ENCODE results near the gene FTO.

DNA sequence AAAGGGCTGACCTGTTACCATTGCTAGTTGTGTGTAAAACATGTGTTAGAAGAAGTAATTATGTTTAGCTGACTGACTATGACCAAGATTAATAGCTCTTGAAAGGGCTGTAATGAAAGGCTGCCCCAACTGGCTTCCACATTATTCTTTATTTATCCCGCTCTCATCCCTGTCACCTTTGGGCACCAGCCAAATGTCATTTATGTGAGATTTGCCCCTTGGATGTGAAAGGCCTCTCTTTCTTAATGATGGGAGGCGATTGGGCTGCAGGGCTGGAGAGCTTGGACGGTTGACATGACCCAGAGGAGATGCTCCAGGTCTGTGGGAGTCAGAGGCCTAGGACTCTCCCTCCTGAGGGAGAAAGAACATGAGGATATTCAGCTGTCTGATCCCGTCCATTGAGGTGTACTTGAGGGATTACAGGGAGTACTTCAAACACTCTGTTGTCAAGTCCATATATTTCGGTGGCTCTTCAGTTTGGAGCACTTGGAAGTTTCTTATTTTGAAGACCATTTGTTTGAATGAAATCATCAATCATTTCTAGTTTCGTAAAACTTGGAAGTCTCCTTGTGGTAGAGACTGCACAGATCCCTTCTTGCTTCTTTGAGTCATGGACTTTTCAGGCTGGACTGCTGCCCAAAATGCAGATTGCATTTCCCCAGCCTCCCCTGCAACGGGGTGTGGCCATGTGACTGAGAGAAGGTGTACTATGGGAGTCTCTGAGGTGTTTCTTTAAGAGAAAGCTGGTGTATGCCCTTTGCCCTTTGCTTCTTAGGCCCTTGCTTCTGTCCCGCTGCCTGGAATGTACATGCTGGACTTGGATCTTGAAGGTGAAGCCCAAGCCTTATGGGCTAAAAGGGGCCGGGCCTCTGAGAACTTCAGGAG, 51.3 kb downstream of the FTO start:
- TF ChIP-seq CTCF (conservative IDR thresholded peaks at IDR 0.05 in 1 of 2, IDR thresholded peaks at IDR 0.05 in 1 of 2; ENCODE audit: extremely low read depth in 1 of 2, insufficient read depth in 1 of 2, low read depth in 1 of 2, low read length in 2 of 2) = peak in 1 of 2 donors; percentile 18
- no peak for TF ChIP-seq EZH2 (IDR thresholded peaks at IDR 0.05; ENCODE audit: borderline replicate concordance, low read length)

All from mammary epithelial cell (primary cell).